ENCODE data around the gene POLA1. TPM values are rescaled to one million over a fixed set of nuclear protein-coding genes. Genes with fewer than 3 reads are reported as not detected.
"Not testable (repeated sequence)": the region's sequence is repeated elsewhere in the genome, so short reads cannot be mapped to it uniquely, and the experiment has no call there.

POLA1 gene
- total RNA-seq, 6 experiments from 2014 or later: 2.0 to 4.5 (median 2.8) TPM

GRCh38 chrX:24648495-24648894, 45.2 kb upstream of the POLA1 start:
- WGBS (ENCODE audit: insufficient coverage, low coverage, low lambda C conversion rate, missing lambda C conversion rate): 51% methylated on average over 6 of the region's 6 CpGs
- TF ChIP-seq POLR2A (IDR thresholded peaks at IDR 0.05): no peak
- TF ChIP-seq CTCF (IDR thresholded peaks at IDR 0.05): no peak
- Histone ChIP-seq H3K27me3 (no peaks in the 10 kb centered on the region), H3K9me3 (no peaks in the 10 kb centered on the region), H3K27ac (no peak overlapping the region), H3K36me3 (no peaks in the 10 kb centered on the region), H3K4me3 (no peak overlapping the region), H3K4me1 (no peaks in the 10 kb centered on the region)
- ATAC-seq (no peak), DNase-seq (no peak)
- intact Hi-C loops (cut with DNase I): no loop called here

GRCh38 chrX:24651783-24652182, 41.9 kb upstream of the POLA1 start:
- H3K9me3 ChIP-seq: no peaks in the 10 kb centered on the region
- no peaks in the 10 kb centered on the region for H3K36me3 ChIP-seq
- H3K4me1 ChIP-seq: no peaks in the 10 kb centered on the region
- no peak overlapping the region for H3K4me3 ChIP-seq
- no peak for TF ChIP-seq POLR2A (IDR thresholded peaks at IDR 0.05)
- no peak for TF ChIP-seq CTCF (IDR thresholded peaks at IDR 0.05)
- WGBS (ENCODE audit: insufficient coverage, low coverage, low lambda C conversion rate, missing lambda C conversion rate): 71% methylated on average over 2 of the region's 2 CpGs
- H3K27ac ChIP-seq: no peak overlapping the region
- no peak for DNase-seq
- ATAC-seq: no peak
- intact Hi-C loops (cut with DNase I): no loop called here
- H3K27me3 ChIP-seq: no peaks in the 10 kb centered on the region

- WGBS (ENCODE audit: insufficient coverage, low coverage, low lambda C conversion rate, missing lambda C conversion rate): 51% methylated on average over 4 of the region's 9 CpGs
- H3K27me3 ChIP-seq; H3K9me3 ChIP-seq; H3K4me1 ChIP-seq; H3K27ac ChIP-seq; H3K36me3 ChIP-seq; intact Hi-C loops (cut with DNase I); ATAC-seq; DNase-seq; H3K4me3 ChIP-seq: not testable (repeated sequence)
Measured at GRCh38 chrX:24655679-24656078, 38.0 kb upstream of the POLA1 start.

- Histone ChIP-seq H3K9me3 (no peaks in the 10 kb centered on the region), H3K4me1 (no peaks in the 10 kb centered on the region), H3K4me3 (no peak overlapping the region), H3K36me3 (no peaks in the 10 kb centered on the region), H3K27me3 (no peaks in the 10 kb centered on the region), H3K27ac (no peak overlapping the region)
- TF ChIP-seq CTCF (IDR thresholded peaks at IDR 0.05) (no peak), POLR2A (IDR thresholded peaks at IDR 0.05) (no peak)
- 58% methylated on average over 6 of the region's 6 CpGs for WGBS (ENCODE audit: insufficient coverage, low coverage, low lambda C conversion rate, missing lambda C conversion rate)
- intact Hi-C loops (cut with DNase I): no loop called here
- DNase-seq (no peak), ATAC-seq (no peak)
Measured at GRCh38 chrX:24657671-24658386, 35.9 kb upstream of the POLA1 start.

GRCh38 chrX:24658421-24658820, 35.3 kb upstream of the POLA1 start:
- no peak overlapping the region for H3K27ac ChIP-seq
- no peak for TF ChIP-seq POLR2A (IDR thresholded peaks at IDR 0.05)
- TF ChIP-seq CTCF (IDR thresholded peaks at IDR 0.05): no peak
- ATAC-seq: no peak
- no peaks in the 10 kb centered on the region for H3K4me1 ChIP-seq
- intact Hi-C loops (cut with DNase I): no loop called here
- H3K9me3 ChIP-seq: no peaks in the 10 kb centered on the region
- no peaks in the 10 kb centered on the region for H3K27me3 ChIP-seq
- H3K36me3 ChIP-seq: no peaks in the 10 kb centered on the region
- no peak for DNase-seq
- H3K4me3 ChIP-seq: no peak overlapping the region
